ENCODE results near the gene ANKS1A. TPM values are rescaled to one million over a fixed set of nuclear protein-coding genes. Genes with fewer than 3 reads are reported as not detected.
"Not testable (repeated sequence)": the region's sequence is repeated elsewhere in the genome, so short reads cannot be mapped to it uniquely, and the experiment has no call there.

ANKS1A gene
- total and polyA plus RNA-seq, 11 donors: 11.0 to 49.5 (median 29.3) TPM

DNA sequence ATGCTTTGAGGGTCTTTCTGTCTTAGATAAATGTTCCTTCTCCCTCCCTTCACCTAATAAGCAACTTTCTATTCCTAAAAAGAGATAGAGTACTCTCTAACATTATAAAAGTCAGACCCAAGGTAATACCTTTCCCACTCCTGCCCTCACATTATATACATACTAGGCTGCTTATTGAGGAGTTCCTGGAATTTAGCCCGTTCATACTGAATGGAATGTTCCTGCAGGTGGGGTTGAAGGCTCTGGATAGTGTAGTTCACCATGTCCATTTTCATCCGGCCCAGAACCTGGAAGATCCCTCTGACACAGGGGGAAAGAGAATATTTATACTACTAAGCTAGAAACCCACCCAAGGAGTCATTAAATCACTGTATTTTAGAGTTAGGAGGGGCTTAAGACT is 231.7 kb downstream of the ANKS1A start:
- intact Hi-C loops (cut with DNase I): no loop called here
- H3K4me3 ChIP-seq: no peak overlapping the region
- WGBS, 4 donors: 76 to 85% (median 80%) methylated on average over 2 of the region's 2 CpGs
- no peaks in the 10 kb centered on the region for H3K4me1 ChIP-seq
- DNase-seq (no peak), ATAC-seq (no peak)
- no peak for TF ChIP-seq POLR2A (IDR thresholded peaks at IDR 0.05)
- no peak for TF ChIP-seq CTCF (IDR thresholded peaks at IDR 0.05)
- H3K27ac ChIP-seq: no peak overlapping the region
- no peaks in the 10 kb centered on the region for H3K36me3 ChIP-seq
- H3K9me3 ChIP-seq: peaks cover 0 to 7% (median 0%) of the 10 kb centered on the region in 12 donors
- H3K27me3 ChIP-seq: no peaks in the 10 kb centered on the region

GRCh38 chr6:35124356-35124755 is 235.3 kb downstream of the ANKS1A start:
- no peak overlapping the region for H3K4me3 ChIP-seq
- TF ChIP-seq CTCF (IDR thresholded peaks at IDR 0.05): no peak
- TF ChIP-seq POLR2A (IDR thresholded peaks at IDR 0.05): no peak
- no peak for DNase-seq
- intact Hi-C loops (cut with DNase I): no loop called here
- H3K9me3 ChIP-seq: peaks cover 0 to 7% (median 0%) of the 10 kb centered on the region in 12 donors
- no peaks in the 10 kb centered on the region for H3K27me3 ChIP-seq
- no peaks in the 10 kb centered on the region for H3K36me3 ChIP-seq
- 96 to 100% (median 97%) methylated on average over 1 of the region's 1 CpG for WGBS, 4 donors
- H3K27ac ChIP-seq: no peak overlapping the region
- no peak for ATAC-seq
- H3K4me1 ChIP-seq: no peaks in the 10 kb centered on the region

GRCh38 chr6:35128042-35128441 is 239.0 kb downstream of the ANKS1A start:
- Histone ChIP-seq H3K27me3 (no peaks in the 10 kb centered on the region), H3K4me1 (no peaks in the 10 kb centered on the region), H3K36me3 (no peaks in the 10 kb centered on the region), H3K27ac (no peak overlapping the region), H3K4me3 (no peak overlapping the region), H3K9me3 (peaks cover 0 to 3% (median 0%) of the 10 kb centered on the region in 12 donors)
- WGBS, 4 donors: 57 to 66% (median 63%) methylated on average over 4 of the region's 4 CpGs
- intact Hi-C loops (cut with DNase I): no loop called here
- DNase-seq (no peak), ATAC-seq (no peak)
- TF ChIP-seq CTCF (IDR thresholded peaks at IDR 0.05) (no peak), POLR2A (IDR thresholded peaks at IDR 0.05) (no peak)

DNA sequence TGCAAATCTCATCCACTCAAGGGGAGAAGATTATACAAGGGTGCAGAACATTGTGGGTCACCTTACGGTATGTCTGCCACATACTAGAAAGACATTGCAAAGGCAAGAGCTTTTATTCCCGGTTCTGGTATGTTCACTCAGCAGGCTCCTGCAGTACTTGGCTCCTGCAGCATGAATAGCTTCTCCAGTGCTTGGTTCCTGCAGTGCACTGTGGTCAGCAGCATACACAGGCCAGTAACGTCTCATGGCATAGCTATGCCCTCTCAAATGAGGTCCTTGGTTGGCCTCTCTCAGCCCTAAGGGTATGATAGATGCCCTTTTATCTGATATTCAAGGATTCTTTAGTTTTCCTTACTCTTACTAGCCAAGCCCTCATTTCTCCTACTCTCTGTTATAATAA is 239.4 kb downstream of the ANKS1A start:
- no peaks in the 10 kb centered on the region for H3K36me3 ChIP-seq
- ATAC-seq (no peak), DNase-seq (no peak)
- H3K9me3 ChIP-seq: no peaks in the 10 kb centered on the region
- intact Hi-C loops (cut with DNase I): no loop called here
- WGBS, 4 donors: 67 to 89% (median 89%) methylated on average over 3 of the region's 3 CpGs
- no peak overlapping the region for H3K4me3 ChIP-seq
- H3K27ac ChIP-seq: no peak overlapping the region
- no peaks in the 10 kb centered on the region for H3K4me1 ChIP-seq
- no peak for TF ChIP-seq POLR2A (IDR thresholded peaks at IDR 0.05)
- H3K27me3 ChIP-seq: no peaks in the 10 kb centered on the region

GRCh38 chr6:35136185-35136584 is 247.1 kb downstream of the ANKS1A start:
- WGBS, 4 donors: 76 to 82% (median 77%) methylated on average over 3 to 4 of the region's 4 CpGs
- Histone ChIP-seq H3K36me3 (no peaks in the 10 kb centered on the region), H3K27me3 (peaks cover 0 to 4% (median 0%) of the 10 kb centered on the region in 9 donors), H3K4me3 (no peak overlapping the region), H3K4me1 (peaks cover 0 to 16% (median 3%) of the 10 kb centered on the region in 12 donors), H3K27ac (no peak overlapping the region), H3K9me3 (no peaks in the 10 kb centered on the region)
- DNase-seq (no peak), ATAC-seq (no peak)
- intact Hi-C loops (cut with DNase I): loop anchor here in 3 of 10 donors (10.0 kb wide), 2 partner anchors 61 to 681 kb away; no protein-coding TSS in a partner anchor
- TF ChIP-seq POLR2A (IDR thresholded peaks at IDR 0.05) (no peak), CTCF (IDR thresholded peaks at IDR 0.05) (no peak)

DNA sequence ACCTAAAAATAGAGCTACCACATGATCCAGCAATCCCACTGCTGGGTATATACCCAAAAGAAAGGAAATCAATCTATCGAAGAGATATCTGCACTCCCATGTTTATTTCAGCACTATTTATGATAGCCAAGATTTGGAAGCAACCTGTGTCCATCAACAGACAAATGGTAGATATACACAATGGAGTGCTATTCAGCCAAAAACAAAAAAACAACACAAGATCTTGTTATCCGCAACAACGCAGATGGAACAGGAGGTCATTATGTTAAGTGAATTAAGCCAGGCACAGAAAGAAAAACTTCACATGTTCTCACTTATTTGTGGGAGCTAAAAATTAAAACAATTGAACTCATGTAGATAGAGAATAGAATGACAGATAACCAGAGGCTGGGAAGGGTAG is 249.1 kb downstream of the ANKS1A start:
- H3K27ac ChIP-seq, H3K27me3 ChIP-seq, H3K4me3 ChIP-seq, DNase-seq, H3K9me3 ChIP-seq, ATAC-seq, H3K36me3 ChIP-seq: not testable (repeated sequence)
- 65 to 73% (median 71%) methylated on average over 3 of the region's 3 CpGs for WGBS, 4 donors
- peaks cover 0 to 19% (median 3%) of the 10 kb centered on the region in 12 donors for H3K4me1 ChIP-seq
- intact Hi-C loops (cut with DNase I): loop anchor here in 3 of 10 donors (10.0 kb wide), 2 partner anchors 63 to 683 kb away; no protein-coding TSS in a partner anchor
